Kidney (tissue), 14 donors: ENCODE results near the gene RHOB. TPM values are rescaled to one million over a fixed set of nuclear protein-coding genes. Genes with fewer than 3 reads are reported as not detected.
A peak's percentile ranks its signal among the peaks of the same experiment; 100 is the strongest.

Experiments
- DNase-seq, 5 donors: peaks; one replicate each; pipeline ENCODE4 v3.0.0-alpha.2; 2013 to 2020
- FAIRE-seq: peaks from 2 replicates; lab custom pipeline; 2012; peaks lifted over from hg19 to GRCh38; lab: Jason Lieb, UNC
- H3K27ac ChIP-seq, 2 donors: one replicate each; pipeline ENCODE4 v1.7.0; 2013; ENCODE audit warnings: low read depth in 2 of 2, low read length in 2 of 2, inconsistent platforms in 1 of 2
- H3K27me3 ChIP-seq: one replicate; pipeline ENCODE4 v1.7.1; 2013; ENCODE audit warnings: low read length, inconsistent platforms; ENCODE audit not compliant: control insufficient read depth, insufficient read depth
- H3K36me3 ChIP-seq, 3 donors: one replicate each; pipeline versions ENCODE4 v1.7.0 to v1.7.1; 2013; ENCODE audit warnings: low read length in 3 of 3, control low read depth in 1 of 3, inconsistent platforms in 1 of 3; ENCODE audit not compliant: insufficient read depth in 3 of 3, control insufficient read depth in 2 of 3
- H3K4me1 ChIP-seq, 3 donors: one replicate each; pipeline versions ENCODE4 v1.7.0 to v1.7.1; 2013; ENCODE audit warnings: low read length in 3 of 3, inconsistent platforms in 1 of 3, low read depth in 1 of 3; ENCODE audit not compliant: control insufficient read depth in 2 of 3, insufficient read depth in 2 of 3
- H3K4me3 ChIP-seq, 3 donors: one replicate each; pipeline versions ENCODE4 v1.7.0 to v1.8.1; 2013; ENCODE audit warnings: low read length in 3 of 3, control low read depth in 1 of 3, inconsistent platforms in 1 of 3
- H3K9ac ChIP-seq, 3 donors: one replicate each; pipeline versions ENCODE4 v1.7.0 to v1.7.1; 2013; ENCODE audit warnings: low read length in 3 of 3, control low read depth in 1 of 3, inconsistent platforms in 1 of 3
- H3K9me3 ChIP-seq, 3 donors: one replicate each; pipeline versions ENCODE4 v1.7.0 to v1.7.1; 2013; ENCODE audit warnings: low read length in 3 of 3, control low read depth in 1 of 3, inconsistent platforms in 1 of 3; ENCODE audit not compliant: control insufficient read depth in 2 of 3, insufficient read depth in 1 of 3
- CTCF ChIP-seq: IDR thresholded peaks from 3 replicates; pipeline ENCODE4 v1.5.1; 2012; ENCODE audit warnings: mild to moderate bottlenecking, moderate library complexity, borderline replicate concordance; ENCODE audit not compliant: insufficient read depth; ENCODE audit errors: extremely low read depth
- intact Hi-C: fragments of 100-400 bp; cut with DNase I; formaldehyde crosslinking; loops from one replicate; pipeline ENCODE4 v1.11.1; 2022
- polyA plus RNA-seq: library from polyadenylated mRNA; stranded (reverse); fragments of 350-450 nt; fragmentation: Illumina TruSeq; extraction: RNeasy Lipid Tissue Mini Kit (QIAGEN cat#74804); gene quantifications from one replicate; pipeline ENCODE4 v1.2.3, GENCODE V29; 2014; ENCODE audit warnings: low read depth, low replicate concordance; ENCODE audit not compliant: insufficient read depth
- total RNA-seq: library from RNA; stranded (reverse); fragmentation: NEBNext Ultra II Directional; extraction: Animal tissue kit (Norgen Biotek cat#: 25700); gene quantifications from one replicate; pipeline ENCODE4 v1.2.1, GENCODE V29; 2021
- donor health status: control.
- donor health status: control.
- donor health status: control.
- donor health status: control.
- donor health status: control.
- donor health status: DM: yes; HTN: yes; CAD: no.
- donor health status: Normal renal cell carcinoma (clear cell type).

The RHOB gene
- total and polyA plus RNA-seq, 2 donors from 2014 or later, result 241 to 487 TPM

DNA sequence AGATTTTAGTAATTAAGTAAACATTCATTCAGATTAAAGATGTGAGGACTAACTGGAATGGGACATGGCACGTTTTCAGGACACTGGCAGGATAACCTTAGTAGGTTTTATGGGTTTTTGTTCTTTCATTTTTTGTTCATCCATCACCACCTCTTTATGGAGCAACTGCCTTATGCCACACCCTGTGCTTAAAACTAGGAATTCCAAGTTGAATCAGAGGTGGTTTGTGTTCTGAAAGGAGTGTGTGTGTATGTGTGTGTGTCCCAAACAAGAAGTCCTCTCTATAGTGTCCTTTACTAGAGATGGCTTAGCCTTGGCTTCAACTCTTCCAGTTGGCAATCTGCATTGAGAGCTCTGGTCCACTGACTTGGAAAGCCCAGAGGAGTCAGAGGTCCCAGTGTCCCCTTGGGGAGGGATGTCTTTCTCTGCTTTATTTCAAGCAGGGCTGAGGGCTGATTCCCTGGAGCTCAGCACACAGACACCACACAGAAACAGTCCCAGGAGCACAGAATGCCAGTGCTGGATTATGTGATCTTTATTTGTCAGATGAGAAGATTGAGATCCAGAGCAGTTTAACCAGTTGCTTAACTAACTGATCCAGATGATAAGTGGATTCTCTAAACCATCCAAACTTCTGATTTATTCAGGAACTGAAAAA, 25.2 kb downstream of the RHOB start:
- no peak overlapping the region for H3K9ac ChIP-seq
- peaks cover 0 to 20% (median 15%) of the 10 kb centered on the region in 3 donors for H3K4me1 ChIP-seq
- FAIRE-seq (no peak), DNase-seq (peak in 1 of 5 donors; percentile 16)
- no peaks in the 10 kb centered on the region for H3K36me3 ChIP-seq
- H3K27ac ChIP-seq, result no peak overlapping the region
- H3K27me3 ChIP-seq, result no peaks in the 10 kb centered on the region
- intact Hi-C loops, result no loop called here
- no peaks in the 10 kb centered on the region for H3K9me3 ChIP-seq
- no peak overlapping the region for H3K4me3 ChIP-seq
- no peak for TF ChIP-seq CTCF

- intact Hi-C loops, result no loop called here
- TF ChIP-seq CTCF, result no peak
- Histone ChIP-seq H3K4me1 (peaks cover 0 to 15% (median 15%) of the 10 kb centered on the region in 3 donors), H3K9me3 (no peaks in the 10 kb centered on the region), H3K4me3 (no peak overlapping the region), H3K27me3 (no peaks in the 10 kb centered on the region), H3K27ac (no peak overlapping the region), H3K9ac (no peak overlapping the region), H3K36me3 (no peaks in the 10 kb centered on the region)
- FAIRE-seq (no peak), DNase-seq (peak in 1 of 5 donors; percentile 13)
Measured at GRCh38 chr2:20472569-20472968, 25.7 kb downstream of the RHOB start.

GRCh38 chr2:20473128-20473527, 26.3 kb downstream of the RHOB start:
- intact Hi-C loops, result no loop called here
- no peaks in the 10 kb centered on the region for H3K27me3 ChIP-seq
- peaks cover 0 to 15% (median 12%) of the 10 kb centered on the region in 3 donors for H3K4me1 ChIP-seq
- FAIRE-seq, result no peak
- H3K9ac ChIP-seq, result no peak overlapping the region
- no peak overlapping the region for H3K4me3 ChIP-seq
- no peaks in the 10 kb centered on the region for H3K9me3 ChIP-seq
- DNase-seq, result peak in 2 of 5 donors; percentile 22 to 56
- H3K27ac ChIP-seq, result no peak overlapping the region
- TF ChIP-seq CTCF, result no peak
- H3K36me3 ChIP-seq, result no peaks in the 10 kb centered on the region
